HepG2 (cell line): Measurements from ENCODE around the gene AUP1. TPM values are rescaled to one million over a fixed set of nuclear protein-coding genes. Genes with fewer than 3 reads are reported as not detected.

Experiments
- DRAP1 ChIP-seq: IDR thresholded peaks from 2 replicates; pipeline ENCODE4 v1.6.1; 2016; ENCODE audit warnings: missing genetic modification reagents, missing compliant biosample characterization
- MIER2 ChIP-seq: IDR thresholded peaks from 2 replicates; pipeline ENCODE4 v1.6.1; 2016; ENCODE audit warnings: missing biosample characterization, missing genetic modification reagents
- MYC ChIP-seq: sonication (generic); formaldehyde crosslinking; IDR thresholded peaks from 2 replicates; pipeline ENCODE4 v1.9.0; 2021; ENCODE audit warnings: missing genetic modification reagents, borderline replicate concordance
- PBX2 ChIP-seq: IDR thresholded peaks from 2 replicates; pipeline ENCODE4 v1.6.1; 2016; ENCODE audit warnings: control low read depth
- STAT5B ChIP-seq: sonication (generic); formaldehyde crosslinking; IDR thresholded peaks from 2 replicates; pipeline ENCODE4 v1.4.0; 2020; ENCODE audit warnings: missing genetic modification reagents
- ZHX1 ChIP-seq: sonication (generic); formaldehyde crosslinking; IDR thresholded peaks from 2 replicates; pipeline ENCODE4 v1.8.1; 2022; ENCODE audit warnings: low read depth, mild to moderate bottlenecking, missing genetic modification reagents
- ZMYM4 ChIP-seq: sonication (generic); formaldehyde crosslinking; IDR thresholded peaks from 2 replicates; pipeline ENCODE4 v1.8.1; 2023; ENCODE audit warnings: mild to moderate bottlenecking, missing genetic modification reagents
- ZNF136 ChIP-seq: sonication (generic); formaldehyde crosslinking; IDR thresholded peaks from 2 replicates; pipeline ENCODE4 v1.8.1; 2022; ENCODE audit warnings: low read depth, mild to moderate bottlenecking, moderate library complexity, missing genetic modification reagents
- ZNF274 ChIP-seq: sonication (generic); formaldehyde crosslinking; IDR thresholded peaks from 2 replicates; pipeline ENCODE4 v1.5.1; 2020; ENCODE audit warnings: mild to moderate bottlenecking, missing genetic modification reagents
- ZNF567 ChIP-seq: sonication (generic); formaldehyde crosslinking; IDR thresholded peaks from 2 replicates; pipeline ENCODE4 v1.8.1; 2023; ENCODE audit warnings: mild to moderate bottlenecking, missing genetic modification reagents, borderline replicate concordance
- ZNF609 ChIP-seq: sonication (generic); formaldehyde crosslinking; IDR thresholded peaks from 2 replicates; pipeline ENCODE4 v1.4.0; 2020; ENCODE audit warnings: mild to moderate bottlenecking, missing genetic modification reagents, borderline replicate concordance
- polyA plus RNA-seq, 8 experiments: library from polyadenylated mRNA; depleted of rRNA in 3 of 8; stranded (reverse) in 7 of 8; unstranded in 1 of 8; fragments of >200 nt; fragmentation: Illumina TruSeq in 4 of 8; extraction: Trizol in 4 of 8; gene quantifications; 2 replicates each; pipeline versions ENCODE4 v1.2.1 to v1.2.3, GENCODE V29; 2011 to 2016; ENCODE audit warnings: low read depth in 4 of 8, missing spikeins in 1 of 8, mixed read lengths in 1 of 8; ENCODE audit not compliant: insufficient read depth in 1 of 8
- total RNA-seq, 5 experiments: library from RNA; depleted of rRNA; stranded (reverse); fragments of >200 nt; fragmentation: Illumina TruSeq; extraction: Trizol; gene quantifications; 2 replicates each; pipeline ENCODE4 v1.2.3, GENCODE V29; 2016; ENCODE audit warnings: low read depth in 1 of 5
- TF ChIP-seq, protein P1 (sequence below): sonication (generic); formaldehyde crosslinking; IDR thresholded peaks from 2 replicates; pipeline ENCODE4 v1.9.0; 2021; ENCODE audit warnings: missing genetic modification reagents, borderline replicate concordance
- TF ChIP-seq, protein P2 (sequence below): sonication (generic); formaldehyde crosslinking; IDR thresholded peaks from 2 replicates; pipeline ENCODE4 v1.5.0; 2020; ENCODE audit warnings: mild to moderate bottlenecking, missing genetic modification reagents, borderline replicate concordance

AUP1 gene
- total and polyA plus RNA-seq, 2 of the 13 experiments (the other 11 are each of a cell fraction or from before 2014, with no cell fraction given), result 174 to 267 TPM

- 0 out of 2 replicates have a peak, but pooled peaks have one; percentile 17 for TF ChIP-seq ZHX1 (CRISPR knock-in tag)
- TF ChIP-seq PBX2 (CRISPR knock-in tag), result no peak; the same call in 1 of the 2 replicates
- 0 out of 2 replicates have a peak, but pooled peaks have one; percentile 2 for TF ChIP-seq MYC (CRISPR knock-in tag)
- no peak for TF ChIP-seq ZNF567 (CRISPR knock-in tag)
- TF ChIP-seq DRAP1 (CRISPR knock-in tag), result no peak
- TF ChIP-seq STAT5B (CRISPR knock-in tag), result no peak
- peak; percentile 48; the same call in 1 of the 2 replicates for TF ChIP-seq ZNF609
- TF ChIP-seq, protein P1, sequence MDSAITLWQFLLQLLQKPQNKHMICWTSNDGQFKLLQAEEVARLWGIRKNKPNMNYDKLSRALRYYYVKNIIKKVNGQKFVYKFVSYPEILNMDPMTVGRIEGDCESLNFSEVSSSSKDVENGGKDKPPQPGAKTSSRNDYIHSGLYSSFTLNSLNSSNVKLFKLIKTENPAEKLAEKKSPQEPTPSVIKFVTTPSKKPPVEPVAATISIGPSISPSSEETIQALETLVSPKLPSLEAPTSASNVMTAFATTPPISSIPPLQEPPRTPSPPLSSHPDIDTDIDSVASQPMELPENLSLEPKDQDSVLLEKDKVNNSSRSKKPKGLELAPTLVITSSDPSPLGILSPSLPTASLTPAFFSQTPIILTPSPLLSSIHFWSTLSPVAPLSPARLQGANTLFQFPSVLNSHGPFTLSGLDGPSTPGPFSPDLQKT (CRISPR knock-in tag), result no peak
- TF ChIP-seq, protein P2, sequence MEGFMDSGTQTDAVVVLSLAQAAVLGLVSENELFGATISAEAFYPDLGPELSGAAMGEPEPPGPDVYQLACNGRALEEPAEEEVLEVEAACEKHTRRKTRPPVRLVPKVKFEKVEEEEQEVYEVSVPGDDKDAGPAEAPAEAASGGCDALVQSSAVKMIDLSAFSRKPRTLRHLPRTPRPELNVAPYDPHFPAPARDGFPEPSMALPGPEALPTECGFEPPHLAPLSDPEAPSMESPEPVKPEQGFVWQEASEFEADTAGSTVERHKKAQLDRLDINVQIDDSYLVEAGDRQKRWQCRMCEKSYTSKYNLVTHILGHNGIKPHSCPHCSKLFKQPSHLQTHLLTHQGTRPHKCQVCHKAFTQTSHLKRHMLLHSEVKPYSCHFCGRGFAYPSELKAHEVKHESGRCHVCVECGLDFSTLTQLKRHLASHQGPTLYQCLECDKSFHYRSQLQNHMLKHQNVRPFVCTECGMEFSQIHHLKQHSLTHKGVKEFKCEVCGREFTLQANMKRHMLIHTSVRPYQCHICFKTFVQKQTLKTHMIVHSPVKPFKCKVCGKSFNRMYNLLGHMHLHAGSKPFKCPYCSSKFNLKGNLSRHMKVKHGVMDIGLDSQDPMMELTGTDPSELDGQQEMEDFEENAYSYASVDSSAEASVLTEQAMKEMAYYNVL (CRISPR knock-in tag), result 0 out of 2 replicates have a peak, but pooled peaks have one; percentile 37
- 0 out of 2 replicates have a peak, but pooled peaks have one; percentile 5 for TF ChIP-seq ZNF274 (CRISPR knock-in tag)
- TF ChIP-seq MIER2 (CRISPR knock-in tag), result no peak
- 0 out of 2 replicates have a peak, but pooled peaks have one; percentile 6 for TF ChIP-seq ZNF136 (CRISPR knock-in tag)
- TF ChIP-seq ZMYM4 (CRISPR knock-in tag), result no peak
Measured at GRCh38 chr2:74507926-74508520, 21.5 kb downstream of the AUP1 start (continued).
